ENCODE results near the gene RXFP4. TPM values are rescaled to one million over a fixed set of nuclear protein-coding genes. Genes with fewer than 3 reads are reported as not detected.
A peak's percentile ranks its signal among the peaks of the same experiment; 100 is the strongest.
"Not testable (repeated sequence)": the region's sequence is repeated elsewhere in the genome, so short reads cannot be mapped to it uniquely, and the experiment has no call there.

RXFP4 gene
- total RNA-seq, 1 experiment from 2014 or later = not detected

GRCh38 chr1:155920717-155921116 is 20.7 kb upstream of the RXFP4 start:
- Mint-ChIP-seq H3K27ac (ENCODE audit: unreplicated experiment) (no peak overlapping the region), H3K36me3 (ENCODE audit: insufficient read depth, unreplicated experiment) (no peaks in the 10 kb centered on the region), H3K4me3 (ENCODE audit: unreplicated experiment) (no peak overlapping the region), H3K4me1 (ENCODE audit: low read depth, unreplicated experiment) (no peaks in the 10 kb centered on the region), H3K27me3 (ENCODE audit: insufficient read depth, unreplicated experiment) (no peaks in the 10 kb centered on the region), H3K9me3 (ENCODE audit: unreplicated experiment) (no peaks in the 10 kb centered on the region)
- no peaks in the 10 kb centered on the region for H3K27me3 ChIP-seq (replicated peaks; ENCODE audit: control insufficient read depth, insufficient read depth, low read length)
- H3K4me1 ChIP-seq = no peaks in the 10 kb centered on the region
- TSS peak; percentile 7 for BruUV-seq (replicated peaks)
- no peak for TF ChIP-seq CTCF (IDR thresholded peaks at IDR 0.05; ENCODE audit: insufficient read depth in 1 of 2, low read depth in 1 of 2, low read length in 1 of 2, severe bottlenecking in 1 of 2, unreplicated experiment in 1 of 2)
- intact Hi-C loops (cut with micrococcal nuclease; ENCODE audit: unreplicated experiment) = no loop called here
- ChIA-PET CTCF (no interaction called here), POLR2A (no interaction called here)
- no peaks in the 10 kb centered on the region for H3K9me3 ChIP-seq
- no peak overlapping the region for H3K4me3 ChIP-seq (ENCODE audit: low read depth, low read length)
- DNase-seq = no peak
- H3K36me3 ChIP-seq (ENCODE audit: control insufficient read depth, insufficient read depth, low read length) = peaks cover 7% of the 10 kb centered on the region

- Histone ChIP-seq H3K27me3 (replicated peaks; ENCODE audit: control insufficient read depth, insufficient read depth, low read length) (no peaks in the 10 kb centered on the region), H3K4me1 (no peaks in the 10 kb centered on the region), H3K9me3 (no peaks in the 10 kb centered on the region), H3K36me3 (ENCODE audit: control insufficient read depth, insufficient read depth, low read length) (peaks cover 4% of the 10 kb centered on the region; the same call in 1 of the 2 replicates), H3K4me3 (ENCODE audit: low read depth, low read length) (no peak overlapping the region)
- H3K27me3 Mint-ChIP-seq (ENCODE audit: insufficient read depth, unreplicated experiment) = no peaks in the 10 kb centered on the region
- no peak for DNase-seq
- peaks cover 7% of the 10 kb centered on the region for H3K4me1 Mint-ChIP-seq (ENCODE audit: low read depth, unreplicated experiment)
- H3K4me3 Mint-ChIP-seq (ENCODE audit: unreplicated experiment) = no peak overlapping the region
- BruUV-seq (replicated peaks) = no TSS peak
- no peaks in the 10 kb centered on the region for H3K9me3 Mint-ChIP-seq (ENCODE audit: unreplicated experiment)
- TF ChIP-seq CTCF (IDR thresholded peaks at IDR 0.05; ENCODE audit: insufficient read depth in 1 of 2, low read depth in 1 of 2, low read length in 1 of 2, severe bottlenecking in 1 of 2, unreplicated experiment in 1 of 2) = no peak
- ChIA-PET POLR2A (no interaction called here), CTCF (no interaction called here)
- no peak overlapping the region for H3K27ac Mint-ChIP-seq (ENCODE audit: unreplicated experiment)
- intact Hi-C loops (cut with micrococcal nuclease; ENCODE audit: unreplicated experiment) = no loop called here
- H3K36me3 Mint-ChIP-seq (ENCODE audit: insufficient read depth, unreplicated experiment) = no peaks in the 10 kb centered on the region
Measured at GRCh38 chr1:155925506-155925905, 15.9 kb upstream of the RXFP4 start.

- no TSS peak for BruUV-seq (replicated peaks)
- H3K36me3 Mint-ChIP-seq (ENCODE audit: insufficient read depth, unreplicated experiment) = no peaks in the 10 kb centered on the region
- no peak for DNase-seq
- ChIA-PET POLR2A (no interaction called here), CTCF (no interaction called here)
- H3K27me3 Mint-ChIP-seq (ENCODE audit: insufficient read depth, unreplicated experiment) = no peaks in the 10 kb centered on the region
- peaks cover 16% of the 10 kb centered on the region for H3K4me1 Mint-ChIP-seq (ENCODE audit: low read depth, unreplicated experiment)
- Histone ChIP-seq H3K9me3 (no peaks in the 10 kb centered on the region), H3K36me3 (ENCODE audit: control insufficient read depth, insufficient read depth, low read length) (peaks cover 3% of the 10 kb centered on the region; the same call in 1 of the 2 replicates), H3K4me1 (peaks cover 20% of the 10 kb centered on the region), H3K27me3 (replicated peaks; ENCODE audit: control insufficient read depth, insufficient read depth, low read length) (no peaks in the 10 kb centered on the region), H3K4me3 (ENCODE audit: low read depth, low read length) (no peak overlapping the region)
- H3K9me3 Mint-ChIP-seq (ENCODE audit: unreplicated experiment) = no peaks in the 10 kb centered on the region
- intact Hi-C loops (cut with micrococcal nuclease; ENCODE audit: unreplicated experiment) = no loop called here
- no peak overlapping the region for H3K4me3 Mint-ChIP-seq (ENCODE audit: unreplicated experiment)
- TF ChIP-seq CTCF (IDR thresholded peaks at IDR 0.05; ENCODE audit: insufficient read depth in 1 of 2, low read depth in 1 of 2, low read length in 1 of 2, severe bottlenecking in 1 of 2, unreplicated experiment in 1 of 2) = no peak
- no peak overlapping the region for H3K27ac Mint-ChIP-seq (ENCODE audit: unreplicated experiment)
Measured at GRCh38 chr1:155929057-155929456, 12.4 kb upstream of the RXFP4 start.

GRCh38 chr1:155930725-155931124 is 10.7 kb upstream of the RXFP4 start:
- intact Hi-C loops (cut with micrococcal nuclease; ENCODE audit: unreplicated experiment); DNase-seq; H3K9me3 Mint-ChIP-seq (ENCODE audit: unreplicated experiment); H3K9me3 ChIP-seq; H3K36me3 ChIP-seq (ENCODE audit: control insufficient read depth, insufficient read depth, low read length); CTCF ChIA-PET; BruUV-seq (replicated peaks); H3K36me3 Mint-ChIP-seq (ENCODE audit: insufficient read depth, unreplicated experiment); H3K27ac Mint-ChIP-seq (ENCODE audit: unreplicated experiment); H3K27me3 ChIP-seq (replicated peaks; ENCODE audit: control insufficient read depth, insufficient read depth, low read length); H3K4me3 ChIP-seq (ENCODE audit: low read depth, low read length); H3K27me3 Mint-ChIP-seq (ENCODE audit: insufficient read depth, unreplicated experiment): not testable (repeated sequence)
- Mint-ChIP-seq H3K4me1 (ENCODE audit: low read depth, unreplicated experiment) (peaks cover 16% of the 10 kb centered on the region), H3K4me3 (ENCODE audit: unreplicated experiment) (peak overlapping the region; percentile 54)
- peaks cover 20% of the 10 kb centered on the region for H3K4me1 ChIP-seq
- POLR2A ChIA-PET = interaction anchor here (0.7 kb wide), 1 partner anchor 320 kb away, joined by 4 read pairs; no protein-coding TSS in a partner anchor

Measured in Caco-2 (cell line).